ENCODE data around the gene ANKRD11.

GRCh38 chr16:89295071-89295900 lies 195.1 kb downstream of the ANKRD11 start:
- TF ChIP-seq EZH2phosphoT487 (IDR thresholded peaks at IDR 0.05; ENCODE audit: borderline replicate concordance) = no peak
- TF ChIP-seq, protein P1, sequence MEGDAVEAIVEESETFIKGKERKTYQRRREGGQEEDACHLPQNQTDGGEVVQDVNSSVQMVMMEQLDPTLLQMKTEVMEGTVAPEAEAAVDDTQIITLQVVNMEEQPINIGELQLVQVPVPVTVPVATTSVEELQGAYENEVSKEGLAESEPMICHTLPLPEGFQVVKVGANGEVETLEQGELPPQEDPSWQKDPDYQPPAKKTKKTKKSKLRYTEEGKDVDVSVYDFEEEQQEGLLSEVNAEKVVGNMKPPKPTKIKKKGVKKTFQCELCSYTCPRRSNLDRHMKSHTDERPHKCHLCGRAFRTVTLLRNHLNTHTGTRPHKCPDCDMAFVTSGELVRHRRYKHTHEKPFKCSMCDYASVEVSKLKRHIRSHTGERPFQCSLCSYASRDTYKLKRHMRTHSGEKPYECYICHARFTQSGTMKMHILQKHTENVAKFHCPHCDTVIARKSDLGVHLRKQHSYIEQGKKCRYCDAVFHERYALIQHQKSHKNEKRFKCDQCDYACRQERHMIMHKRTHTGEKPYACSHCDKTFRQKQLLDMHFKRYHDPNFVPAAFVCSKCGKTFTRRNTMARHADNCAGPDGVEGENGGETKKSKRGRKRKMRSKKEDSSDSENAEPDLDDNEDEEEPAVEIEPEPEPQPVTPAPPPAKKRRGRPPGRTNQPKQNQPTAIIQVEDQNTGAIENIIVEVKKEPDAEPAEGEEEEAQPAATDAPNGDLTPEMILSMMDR (conservative IDR thresholded peaks at IDR 0.05; ENCODE audit: low read length) = no peak

All from Loucy (cell line).